Gastrocnemius medialis (tissue), 4 donors: ENCODE data around the gene MGAT5. TPM values are rescaled to one million over a fixed set of nuclear protein-coding genes. Genes with fewer than 3 reads are reported as not detected.

Source experiments
- ATAC-seq, 2 donors: fragments of 150-250 bp; one replicate each; pipeline ENCODE4 v1.9.1; 2016
- DNase-seq, 2 donors: peaks; one replicate each; pipeline ENCODE4 v3.0.0-alpha.2; 2019
- H3K27ac ChIP-seq, 4 donors: fragments of 200-600 bp; sonication (generic); 1 replicate in 1 of 4; 2 replicates in 3 of 4; pipeline ENCODE4 v1.5.1; 2016 to 2018; ENCODE audit warnings: mild to moderate bottlenecking in 2 of 4, moderate library complexity in 1 of 4
- H3K27me3 ChIP-seq, 3 donors: fragments of 200-600 bp; sonication (generic) in 2 of 3; 1 replicate in 1 of 3; 2 replicates in 2 of 3; pipeline versions ENCODE4 v1.5.1 to v1.6.0; 2016 to 2019; ENCODE audit warnings: mild to moderate bottlenecking in 1 of 3, moderate library complexity in 1 of 3
- H3K36me3 ChIP-seq, 2 donors: fragments of 200-600 bp; sonication (generic) in 1 of 2; one replicate each; pipeline ENCODE4 v1.5.1; 2017 to 2018
- H3K4me1 ChIP-seq, 2 donors: fragments of 200-600 bp; sonication (generic) in 1 of 2; one replicate each; pipeline ENCODE4 v1.5.1; 2016 to 2017; ENCODE audit warnings: mild to moderate bottlenecking in 2 of 2
- H3K4me3 ChIP-seq, 4 donors: fragments of 200-600 bp; sonication (generic) in 3 of 4; 1 replicate in 1 of 4; 2 replicates in 3 of 4; pipeline ENCODE4 v1.5.1; 2016 to 2019; ENCODE audit warnings: mild to moderate bottlenecking in 2 of 4
- H3K9me3 ChIP-seq, 3 donors: fragments of 200-600 bp; sonication (generic) in 2 of 3; 1 replicate in 1 of 3; 2 replicates in 2 of 3; pipeline ENCODE4 v1.5.1; 2016 to 2019
- CTCF ChIP-seq, 5 experiments: fragments of 450-650 bp in 3 of 5; fragments of 200-600 bp in 2 of 5; sonication (generic) in 2 of 5; IDR thresholded peaks in 4 of 5; conservative IDR thresholded peaks in 1 of 5; 1 replicate in 4 of 5; 2 replicates in 1 of 5; pipeline ENCODE4 v1.5.1; 2016 to 2019; ENCODE audit warnings: antibody characterized with exemption in 5 of 5, mild to moderate bottlenecking in 3 of 5, moderate library complexity in 3 of 5
- POLR2A ChIP-seq, 2 donors: fragments of 450-650 bp; IDR thresholded peaks; one replicate each; pipeline ENCODE4 v1.6.1; 2017; ENCODE audit warnings: antibody characterized with exemption in 2 of 2, mild to moderate bottlenecking in 2 of 2, moderate library complexity in 2 of 2
- in situ Hi-C, 4 donors: fragments of 200-750 bp; cut with MboI; loops; one replicate each; pipeline versions ENCODE4 v1.15.0 to v1.8.0; 2017; ENCODE audit warnings: low sequenced_read_pairs in 4 of 4
- intact Hi-C: fragments of 100-400 bp; cut with DNase I; formaldehyde crosslinking; loops from one replicate; pipeline ENCODE4 v1.15.1; 2023; ENCODE audit warnings: low total_unique reads
- total RNA-seq, 4 donors: library from RNA; depleted of rRNA; stranded (reverse); fragments of >200 nt; gene quantifications; one replicate each; pipeline versions ENCODE4 v1.1.0 to v1.2.3, GENCODE V29; 2016

The MGAT5 gene
- total RNA-seq, 4 donors from 2014 or later, result 3.0 to 4.9 (median 3.3) TPM

DNA sequence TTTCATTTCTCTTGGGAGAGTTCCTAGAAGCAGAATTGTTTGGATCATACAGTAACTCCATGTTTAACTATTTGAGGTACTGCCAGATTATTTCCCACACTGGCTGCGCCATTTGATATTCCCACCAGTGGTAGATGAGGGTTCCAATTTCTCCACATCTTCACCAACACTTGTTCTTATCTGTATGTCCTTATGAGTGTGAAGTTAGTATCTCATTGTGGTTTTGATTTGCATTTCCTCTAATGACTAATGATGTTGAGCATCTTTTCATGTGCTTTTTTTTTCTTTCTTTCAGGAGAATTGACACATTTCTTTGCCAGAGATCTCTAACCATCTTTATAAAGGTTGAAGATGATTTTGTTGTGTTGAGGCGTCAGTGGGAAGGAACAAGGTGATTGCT lies 4.1 kb upstream of the MGAT5 start:
- ATAC-seq (no peak), DNase-seq (no peak)
- Histone ChIP-seq H3K9me3 (no peaks in the 10 kb centered on the region), H3K27me3 (no peaks in the 10 kb centered on the region), H3K4me3 (no peak overlapping the region), H3K27ac (no peak overlapping the region), H3K36me3 (no peaks in the 10 kb centered on the region), H3K4me1 (peaks cover 6 to 9% of the 10 kb centered on the region in 2 donors)
- in situ Hi-C loops (loop anchor here in 1 of 4 donors (5.0 to 25.0 kb wide), 3 partner anchors 132 to 362 kb away; no protein-coding TSS in a partner anchor), intact Hi-C loops (no loop called here)
- TF ChIP-seq CTCF (IDR thresholded peaks at IDR 0.05 in 4 of 5, conservative IDR thresholded peaks at IDR 0.05 in 1 of 5) (no peak), POLR2A (IDR thresholded peaks at IDR 0.05) (no peak)

GRCh38 chr2:134250840-134251461 lies 2.9 kb upstream of the MGAT5 start:
- intact Hi-C loops (no loop called here), in situ Hi-C loops (no loop called here)
- H3K9me3 ChIP-seq, result no peaks in the 10 kb centered on the region
- no peak overlapping the region for H3K4me3 ChIP-seq
- no peaks in the 10 kb centered on the region for H3K36me3 ChIP-seq
- no peak for DNase-seq
- TF ChIP-seq POLR2A (IDR thresholded peaks at IDR 0.05) (no peak), CTCF (IDR thresholded peaks at IDR 0.05 in 4 of 5, conservative IDR thresholded peaks at IDR 0.05 in 1 of 5) (no peak)
- no peaks in the 10 kb centered on the region for H3K27me3 ChIP-seq
- peaks cover 0 to 8% of the 10 kb centered on the region in 2 donors for H3K4me1 ChIP-seq
- no peak for ATAC-seq
- no peak overlapping the region for H3K27ac ChIP-seq

GRCh38 chr2:134252092-134252750 lies 1.7 kb upstream of the MGAT5 start:
- ATAC-seq, result no peak
- no peak overlapping the region for H3K27ac ChIP-seq
- H3K27me3 ChIP-seq, result no peaks in the 10 kb centered on the region
- in situ Hi-C loops, result no loop called here
- DNase-seq, result no peak
- no peak for TF ChIP-seq CTCF (IDR thresholded peaks at IDR 0.05 in 4 of 5, conservative IDR thresholded peaks at IDR 0.05 in 1 of 5)
- no peak for TF ChIP-seq POLR2A (IDR thresholded peaks at IDR 0.05)
- no peak overlapping the region for H3K4me3 ChIP-seq
- H3K9me3 ChIP-seq, result no peaks in the 10 kb centered on the region
- H3K36me3 ChIP-seq, result no peaks in the 10 kb centered on the region
- peaks cover 0 to 6% of the 10 kb centered on the region in 2 donors for H3K4me1 ChIP-seq
- intact Hi-C loops, result no loop called here

DNA sequence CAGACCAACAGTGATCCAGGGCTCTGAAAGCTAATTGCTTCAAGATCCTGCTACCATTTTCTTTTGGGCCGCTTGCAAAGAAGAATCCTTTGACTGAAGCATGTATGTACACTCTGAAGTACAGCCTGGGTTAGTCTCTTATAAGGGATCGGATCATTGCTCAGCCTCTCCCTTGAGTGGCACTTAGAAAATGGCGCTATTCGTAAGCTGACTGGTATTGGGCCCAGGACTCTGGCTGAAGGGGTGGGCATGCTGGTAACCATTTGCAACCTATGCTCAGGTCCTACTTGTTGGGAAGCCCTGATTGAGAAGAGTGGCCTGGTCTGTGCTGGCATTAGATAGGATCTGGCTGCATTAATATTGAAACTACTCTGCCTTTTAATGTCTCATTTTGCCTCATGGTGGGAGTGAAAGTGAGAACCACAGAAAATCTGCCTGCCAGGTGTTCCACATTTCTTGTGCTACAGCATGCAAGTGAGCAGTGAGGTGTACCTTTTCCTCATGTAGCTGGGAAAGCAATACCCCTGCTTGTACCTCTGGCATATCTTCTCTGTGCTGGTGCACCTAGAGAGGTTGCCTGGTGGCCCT lies 661 bp upstream of the MGAT5 start:
- TF ChIP-seq CTCF (IDR thresholded peaks at IDR 0.05 in 4 of 5, conservative IDR thresholded peaks at IDR 0.05 in 1 of 5) (no peak), POLR2A (IDR thresholded peaks at IDR 0.05) (no peak)
- in situ Hi-C loops (no loop called here), intact Hi-C loops (no loop called here)
- Histone ChIP-seq H3K27me3 (no peaks in the 10 kb centered on the region), H3K9me3 (no peaks in the 10 kb centered on the region), H3K27ac (no peak overlapping the region), H3K4me3 (no peak overlapping the region), H3K36me3 (no peaks in the 10 kb centered on the region), H3K4me1 (peaks cover 0 to 6% of the 10 kb centered on the region in 2 donors)
- no peak for ATAC-seq
- no peak for DNase-seq
